Activated gamma-delta T cell treated with anti-CD3 and anti-CD28 coated beads, Interleukin-2, amount 50 U/mL, for 16 hours (primary cell): Measurements from ENCODE around the gene TMEM141.
A peak's percentile ranks its signal among the peaks of the same experiment; 100 is the strongest.
"Not testable (repeated sequence)": the region's sequence is repeated elsewhere in the genome, so short reads cannot be mapped to it uniquely, and the experiment has no call there.

Source experiments
- DNase-seq: peaks from one replicate; pipeline ENCODE4 v3.0.0-alpha.2; 2020; ENCODE audit warnings: low read depth

The TMEM141 gene

DNA sequence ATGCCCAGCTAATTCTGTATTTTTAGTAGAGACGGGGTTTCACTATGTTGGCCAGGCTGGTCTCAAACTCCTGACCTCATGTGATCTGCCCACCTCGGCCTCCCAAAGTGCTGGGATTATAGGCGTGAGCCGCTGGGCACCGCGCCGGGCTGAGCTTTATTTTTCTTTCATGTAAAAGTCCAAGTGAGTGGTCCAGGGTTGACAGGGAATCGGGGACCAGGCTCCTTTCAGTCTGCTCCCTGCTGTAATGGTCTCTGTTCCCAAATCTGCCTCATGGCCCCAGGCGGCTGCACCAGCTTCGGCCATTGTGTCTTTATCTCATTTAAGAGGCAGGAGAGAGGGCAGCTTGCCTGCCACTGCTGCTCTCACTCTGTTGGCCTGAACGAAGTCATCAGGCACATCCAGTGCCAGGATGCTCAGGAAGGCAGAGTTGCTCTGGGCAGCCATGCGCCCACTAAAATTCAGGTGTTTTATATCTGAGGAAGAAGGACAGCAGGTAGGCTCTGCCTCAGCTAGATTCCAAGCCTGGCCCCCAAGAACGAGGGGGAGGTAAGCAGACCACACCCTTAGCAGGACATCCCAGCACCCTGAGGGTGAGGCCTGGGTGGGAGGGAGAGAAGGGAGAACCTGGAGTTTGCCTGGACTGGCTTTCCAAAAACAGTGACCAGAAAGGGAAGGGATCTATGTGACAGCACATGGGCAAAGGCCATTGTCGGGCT, 3.3 kb downstream of the TMEM141 start:
- no peak for DNase-seq

DNA sequence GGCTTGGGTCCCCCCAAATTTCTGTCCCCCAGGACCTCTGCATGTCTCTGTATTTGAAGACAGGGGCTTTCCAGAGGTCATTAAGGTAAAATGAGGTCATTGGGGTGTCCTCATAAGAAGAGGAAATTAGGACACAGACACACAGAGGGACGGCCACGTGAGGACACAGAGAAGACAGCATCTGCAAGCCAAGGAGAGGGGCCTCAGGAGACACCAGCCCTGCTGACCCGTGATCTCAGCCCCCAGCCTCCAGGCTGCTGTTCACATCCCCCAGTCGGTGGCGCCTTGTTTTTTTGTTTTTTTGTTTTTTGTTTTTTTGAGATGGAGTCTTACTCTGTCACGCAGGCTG, 3.8 kb downstream of the TMEM141 start:
- DNase-seq = no peak

DNA sequence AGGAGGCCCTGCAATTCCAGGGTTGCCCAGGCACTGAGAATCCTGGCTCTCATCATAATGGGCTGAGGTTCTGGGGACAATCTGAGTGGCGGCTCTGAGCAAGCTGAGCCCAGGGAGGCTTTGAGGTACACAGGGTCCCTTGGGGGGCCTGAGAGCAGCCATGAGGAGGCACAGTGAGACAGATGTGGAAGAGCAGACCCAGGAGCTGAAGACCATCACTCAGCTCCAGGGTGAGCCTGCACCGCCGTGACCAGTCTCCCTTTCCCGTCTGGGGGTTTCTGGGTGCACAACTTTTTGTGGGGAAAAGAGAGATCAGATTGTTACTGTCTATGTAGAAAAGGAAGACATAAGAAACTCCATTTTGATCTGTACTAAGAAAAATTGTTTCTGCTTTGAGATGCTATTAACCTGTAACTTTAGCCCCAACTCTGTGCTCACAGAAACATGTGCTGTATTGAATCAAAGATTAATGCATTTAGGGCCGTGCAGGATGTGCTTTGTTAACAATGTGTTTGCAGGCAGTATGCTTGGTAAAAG, 5.2 kb downstream of the TMEM141 start, which contains the start of gene CCDC183:
Gene CCDC183 (plus strand): TSS at position 101 of the 537 bp plus-strand sequence. CDS start 60 bp downstream, at position 161.
- no peak for DNase-seq

DNA sequence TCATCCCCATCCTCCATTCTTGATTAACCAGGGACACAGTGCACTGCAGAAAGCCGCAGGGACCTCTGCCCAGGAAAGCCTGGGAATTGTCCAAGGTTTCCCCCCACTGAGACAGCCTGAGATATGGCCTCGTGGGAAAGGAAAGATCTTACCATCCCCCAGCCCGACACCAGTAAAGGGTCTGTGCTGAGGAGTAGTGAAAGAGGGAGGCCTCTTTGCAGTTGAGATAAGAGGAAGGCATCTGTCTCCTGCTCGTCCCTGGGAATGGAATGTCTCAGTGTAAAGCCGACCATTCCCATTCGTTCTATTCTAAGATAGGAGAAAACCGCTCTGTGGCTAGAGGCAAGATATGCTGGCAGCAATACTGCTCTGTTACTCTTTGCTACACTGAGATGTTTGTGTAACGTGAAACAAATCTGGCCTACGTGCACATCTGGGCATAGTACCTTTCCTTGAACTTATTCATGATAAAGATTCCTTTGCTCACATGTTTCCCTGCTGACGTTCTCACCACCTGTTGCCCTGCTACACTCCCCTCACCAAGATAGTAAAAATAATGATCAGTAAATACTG, 5.7 kb downstream of the TMEM141 start:
- DNase-seq = not testable (repeated sequence)

DNA sequence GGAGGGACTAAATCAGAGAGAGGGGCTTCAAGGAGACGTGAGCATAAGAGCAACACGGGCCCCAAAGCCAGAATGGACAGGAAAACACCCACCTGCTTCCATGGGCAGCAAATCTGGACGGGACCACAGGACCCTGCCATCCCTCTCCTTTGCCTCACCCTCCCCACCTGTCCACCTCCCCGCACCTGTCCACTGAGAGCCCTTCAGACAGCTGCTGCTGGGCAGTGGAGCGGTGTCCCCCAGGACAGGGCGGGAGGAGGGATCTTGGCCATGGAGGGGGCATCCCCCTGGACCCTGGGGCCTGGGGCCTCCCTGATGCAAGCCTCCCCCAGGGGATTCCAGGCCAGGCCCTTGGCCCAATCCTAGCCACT, 7.5 kb downstream of the TMEM141 start:
- no peak for DNase-seq

DNA sequence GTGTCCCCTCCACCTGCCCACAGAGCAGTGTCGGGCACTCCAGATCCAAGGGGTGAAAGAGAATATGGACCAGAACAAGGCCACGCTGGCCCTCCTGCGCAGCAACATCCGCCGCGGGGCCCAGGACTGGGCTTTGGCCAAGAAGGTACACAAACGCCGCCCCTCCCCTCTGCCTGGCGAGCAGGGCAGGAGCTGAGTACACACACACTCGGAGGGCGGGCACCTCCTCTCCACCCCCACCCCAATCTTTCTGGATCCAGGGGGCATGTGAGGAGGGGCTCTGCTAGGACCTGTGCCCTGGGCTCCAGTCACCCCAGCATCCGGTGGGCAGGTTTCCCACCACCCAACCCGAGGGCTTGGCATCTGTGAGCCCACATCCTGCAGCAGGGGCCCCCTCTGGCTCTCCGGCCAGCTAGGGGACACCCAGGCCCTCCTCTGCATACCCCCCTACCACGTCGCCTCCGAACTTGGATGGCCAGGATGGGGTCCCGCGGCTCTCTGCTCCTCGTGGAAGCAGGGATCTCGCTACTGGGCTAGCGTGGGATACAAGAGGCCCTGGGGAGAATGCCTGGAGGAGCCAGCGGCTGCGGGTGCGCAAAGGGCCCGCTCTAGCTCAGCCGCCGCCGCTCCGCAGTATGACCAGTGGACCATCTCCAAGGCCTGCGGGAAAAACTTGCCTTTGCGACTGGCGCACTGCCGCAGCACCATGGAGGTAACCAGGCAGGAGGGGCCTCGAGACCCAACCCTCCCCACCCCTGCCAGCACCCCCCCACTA, 8.1 kb downstream of the TMEM141 start:
- no peak for DNase-seq

DNA sequence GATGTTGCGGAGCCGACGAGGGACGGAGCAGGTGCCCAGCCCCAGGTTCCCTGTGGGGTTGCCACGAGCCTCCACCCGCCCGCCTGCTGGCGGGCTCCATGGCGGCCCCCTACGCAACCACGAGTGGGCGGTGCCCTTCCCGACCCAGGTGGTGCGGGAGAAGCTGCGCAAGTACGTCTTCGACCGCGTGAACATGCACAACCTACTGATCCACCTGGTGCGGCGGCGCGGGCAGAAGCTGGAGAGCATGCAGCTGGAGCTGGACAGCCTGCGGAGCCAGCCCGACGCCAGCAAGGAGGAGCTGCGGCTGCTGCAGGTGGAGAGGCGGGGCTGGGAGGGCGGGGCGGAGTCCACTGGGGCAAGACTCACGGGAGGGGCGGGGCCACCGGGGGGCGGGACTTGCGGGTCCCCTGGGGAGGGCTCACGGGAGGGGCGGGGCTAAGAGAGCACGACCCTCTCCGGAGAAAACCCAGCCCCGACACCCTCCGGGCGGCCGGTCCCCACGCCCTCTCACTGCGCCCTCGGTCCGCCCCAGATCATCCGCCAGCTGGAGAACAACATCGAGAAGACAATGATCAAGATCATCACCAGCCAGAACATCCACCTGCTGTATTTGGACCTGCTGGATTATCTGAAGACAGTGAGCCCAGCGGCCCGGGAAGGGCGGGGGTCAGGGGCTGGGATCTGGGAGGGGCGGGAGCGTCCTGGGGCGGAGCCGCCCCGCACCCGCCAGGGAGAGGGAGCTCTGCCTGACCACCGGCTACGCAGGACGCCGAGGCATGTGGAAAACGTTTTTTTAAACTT, 8.9 kb downstream of the TMEM141 start:
- peak; percentile 89 for DNase-seq

DNA sequence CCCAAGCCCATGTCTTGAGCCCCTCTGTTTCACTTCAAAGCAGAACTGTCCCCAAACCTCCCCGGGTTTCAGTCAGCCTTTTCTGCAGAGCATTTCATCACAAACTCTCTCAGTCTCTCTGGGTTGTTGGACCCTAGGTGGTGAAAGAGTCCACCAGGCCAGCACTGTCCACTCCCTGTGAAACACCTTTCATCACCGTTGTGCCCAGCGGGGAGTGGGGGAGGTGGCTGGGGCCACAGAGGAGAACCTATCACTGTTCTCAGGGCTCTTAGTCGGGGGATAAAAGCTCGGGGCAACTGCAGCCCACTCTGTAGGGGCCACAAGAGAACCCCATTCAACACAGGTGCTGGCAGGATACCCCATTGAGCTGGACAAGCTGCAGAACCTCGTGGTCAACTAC, 11.2 kb downstream of the TMEM141 start:
- DNase-seq = no peak

DNA sequence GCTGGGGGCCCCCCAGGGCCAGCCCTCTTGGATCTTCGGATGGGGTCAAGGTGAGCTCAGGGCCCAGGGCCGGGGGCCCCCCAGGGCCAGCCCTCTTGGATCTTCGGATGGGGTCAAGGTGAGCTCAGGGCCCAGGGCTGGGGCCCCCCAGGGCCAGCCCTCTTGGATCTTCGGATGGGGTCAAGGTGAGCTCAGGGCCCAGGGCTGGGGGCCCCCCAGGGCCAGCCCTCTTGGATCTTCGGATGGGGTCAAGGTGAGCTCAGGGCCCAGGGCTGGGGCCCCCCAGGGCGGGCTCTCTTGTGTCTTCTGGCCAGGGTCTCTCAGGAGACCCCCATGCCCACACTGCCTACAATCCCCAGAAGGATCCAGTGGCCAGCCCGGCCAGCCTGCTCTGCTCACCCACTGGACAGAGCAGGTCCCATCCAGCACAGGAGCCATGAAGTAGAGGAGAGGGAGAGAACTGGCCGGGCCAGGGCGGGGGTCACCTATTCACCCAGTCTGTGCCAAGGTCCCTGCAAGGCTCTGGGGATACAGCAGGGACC, 11.9 kb downstream of the TMEM141 start:
- DNase-seq = not testable (repeated sequence)

DNA sequence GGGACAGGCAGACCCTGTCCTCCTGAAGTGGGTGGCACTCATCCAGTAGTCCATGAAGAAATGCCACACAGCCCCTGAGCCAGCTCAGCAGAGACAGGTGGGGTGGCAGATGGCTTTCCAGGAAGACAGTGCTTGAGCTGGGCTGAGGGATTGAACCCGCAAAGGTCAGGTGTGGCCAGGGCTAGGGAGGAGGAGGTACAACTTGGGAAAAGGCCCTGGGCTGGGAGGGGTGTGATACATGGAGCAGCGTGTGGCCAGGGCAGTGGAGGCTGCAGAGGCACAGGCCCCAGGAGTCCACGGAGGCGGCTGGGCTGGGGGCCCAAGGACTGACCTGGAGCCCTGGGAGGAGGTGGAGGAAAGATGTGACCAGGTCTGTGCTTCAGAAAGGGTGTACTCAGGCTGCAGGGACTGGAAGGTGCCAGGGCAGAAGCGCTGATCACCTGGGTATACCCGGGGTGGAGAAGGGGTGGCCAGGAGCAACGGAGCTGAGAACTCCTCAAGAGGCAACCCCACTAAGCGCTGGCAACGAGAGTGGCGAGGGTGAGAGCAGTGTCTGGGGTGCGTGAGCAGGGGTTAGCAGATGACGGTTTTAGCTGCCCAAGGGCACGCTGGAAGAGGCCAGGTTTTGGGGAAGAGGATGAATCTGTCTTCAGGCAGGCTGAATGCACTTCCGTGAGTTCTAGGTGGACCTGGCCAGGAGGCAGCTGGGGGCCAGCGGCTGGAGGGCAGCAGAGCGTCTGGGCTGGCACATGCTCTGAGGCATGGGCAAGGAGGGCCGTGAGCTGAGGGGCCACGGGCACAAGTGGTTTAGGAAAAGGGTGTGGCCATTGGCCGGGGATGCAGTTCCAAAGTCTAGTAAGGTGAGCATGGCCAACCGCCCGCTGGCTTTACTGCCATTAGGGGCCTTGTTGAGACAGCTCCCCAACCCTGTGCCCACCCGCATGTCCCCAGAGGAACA, 12.7 kb downstream of the TMEM141 start:
- no peak for DNase-seq

DNA sequence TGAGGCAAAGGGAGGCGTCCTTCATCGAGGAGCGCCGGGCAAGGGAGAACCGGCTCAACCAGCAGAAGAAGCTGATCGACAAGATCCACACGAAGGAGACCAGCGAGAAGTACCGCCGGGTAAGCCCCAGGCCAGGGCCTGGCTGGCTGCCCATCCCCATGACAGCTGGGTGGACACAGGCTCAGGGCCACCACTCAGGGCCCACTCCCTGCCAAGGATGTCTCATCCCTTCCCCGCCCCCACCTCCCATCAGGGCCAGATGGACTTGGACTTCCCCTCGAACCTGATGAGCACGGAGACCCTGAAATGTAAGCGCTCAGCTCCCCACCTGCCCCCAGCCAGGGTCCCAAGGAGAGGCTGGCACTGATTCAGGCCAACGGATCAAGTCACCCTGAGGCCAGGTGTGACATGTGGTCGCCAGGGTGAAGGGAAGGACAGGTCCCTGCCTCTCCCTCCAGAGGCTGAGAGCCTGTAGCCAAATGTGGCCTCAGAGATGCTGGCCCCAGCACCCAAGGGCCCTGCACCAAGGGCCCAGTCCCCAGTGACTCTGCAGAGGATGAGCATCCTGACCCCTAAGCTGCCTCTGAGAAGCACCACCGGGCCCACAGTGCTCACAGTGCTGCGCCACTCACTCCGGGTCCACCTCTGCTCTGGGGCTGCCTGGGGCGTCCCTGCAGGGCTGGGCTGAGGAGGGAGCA, 13.5 kb downstream of the TMEM141 start:
- no peak for DNase-seq

DNA sequence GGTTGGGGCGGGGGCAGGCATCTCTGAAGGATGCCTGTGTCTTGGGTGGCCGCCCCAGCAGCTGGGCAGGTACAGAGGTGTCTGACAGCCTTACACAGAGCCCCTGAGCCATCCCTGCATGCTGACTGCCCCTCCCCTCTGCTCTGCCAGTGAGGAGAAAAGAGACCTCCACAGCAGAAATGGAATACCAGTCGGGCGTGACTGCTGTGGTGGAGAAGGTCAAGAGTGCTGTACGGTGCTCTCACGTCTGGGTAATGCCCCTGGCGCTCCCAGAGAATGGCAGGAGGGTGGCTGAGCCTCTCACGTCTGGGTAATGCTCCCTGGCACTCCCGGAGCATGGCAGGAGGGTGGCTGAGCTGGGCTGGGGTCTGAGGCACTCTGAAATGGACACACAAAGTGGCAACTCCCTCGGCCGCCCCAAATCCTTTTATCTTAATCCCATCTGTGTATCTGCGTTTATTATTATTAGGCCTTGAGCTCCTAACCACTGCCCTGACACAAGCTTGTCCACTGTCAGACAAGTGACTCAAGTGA, 14.1 kb downstream of the TMEM141 start:
- DNase-seq = no peak

DNA sequence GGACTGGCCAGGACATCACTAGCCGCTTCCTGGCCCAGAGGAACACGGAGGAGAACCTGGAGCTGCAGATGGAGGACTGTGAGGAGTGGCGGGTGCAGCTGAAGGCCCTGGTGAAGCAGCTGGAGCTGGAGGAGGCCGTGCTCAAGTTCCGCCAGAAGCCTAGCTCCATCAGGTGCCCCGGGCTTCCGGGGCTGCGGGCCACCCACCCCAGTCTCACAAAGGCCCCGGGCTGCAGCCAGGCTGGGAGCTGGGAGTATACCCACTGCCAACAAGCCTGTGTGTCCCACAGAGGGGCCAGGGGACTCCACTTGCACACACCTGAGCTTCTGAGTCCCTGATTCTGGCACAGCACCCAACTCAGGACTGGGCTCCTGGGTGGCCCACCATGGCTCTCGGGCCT, 14.9 kb downstream of the TMEM141 start:
- DNase-seq = no peak

DNA sequence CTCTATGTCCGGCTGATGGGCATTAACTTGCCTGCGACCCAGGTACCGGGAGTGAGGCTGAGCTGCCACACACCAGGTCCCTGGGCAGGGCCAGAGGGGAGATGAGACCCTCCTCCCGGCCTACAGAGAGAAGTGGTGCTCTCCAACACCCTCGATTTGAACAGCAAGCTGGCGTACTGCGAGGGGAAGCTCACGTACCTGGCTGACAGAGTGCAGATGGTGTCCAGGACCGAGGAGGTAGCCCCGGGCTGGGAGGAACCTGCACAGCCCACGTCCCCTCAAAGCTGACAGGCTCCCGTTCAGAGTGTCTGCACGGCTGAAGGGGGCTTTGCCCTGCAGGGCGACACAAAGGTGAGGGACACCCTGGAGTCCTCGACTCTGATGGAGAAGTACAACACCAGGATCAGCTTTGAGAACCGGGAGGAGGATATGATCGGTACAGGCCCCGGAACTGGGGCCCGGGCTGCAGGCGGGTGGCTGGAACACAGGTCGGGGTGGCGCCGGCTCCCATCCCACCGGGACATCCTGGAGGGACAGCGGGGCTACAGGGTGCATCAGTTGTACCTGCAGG, 15.6 kb downstream of the TMEM141 start:
- DNase-seq = no peak

DNA sequence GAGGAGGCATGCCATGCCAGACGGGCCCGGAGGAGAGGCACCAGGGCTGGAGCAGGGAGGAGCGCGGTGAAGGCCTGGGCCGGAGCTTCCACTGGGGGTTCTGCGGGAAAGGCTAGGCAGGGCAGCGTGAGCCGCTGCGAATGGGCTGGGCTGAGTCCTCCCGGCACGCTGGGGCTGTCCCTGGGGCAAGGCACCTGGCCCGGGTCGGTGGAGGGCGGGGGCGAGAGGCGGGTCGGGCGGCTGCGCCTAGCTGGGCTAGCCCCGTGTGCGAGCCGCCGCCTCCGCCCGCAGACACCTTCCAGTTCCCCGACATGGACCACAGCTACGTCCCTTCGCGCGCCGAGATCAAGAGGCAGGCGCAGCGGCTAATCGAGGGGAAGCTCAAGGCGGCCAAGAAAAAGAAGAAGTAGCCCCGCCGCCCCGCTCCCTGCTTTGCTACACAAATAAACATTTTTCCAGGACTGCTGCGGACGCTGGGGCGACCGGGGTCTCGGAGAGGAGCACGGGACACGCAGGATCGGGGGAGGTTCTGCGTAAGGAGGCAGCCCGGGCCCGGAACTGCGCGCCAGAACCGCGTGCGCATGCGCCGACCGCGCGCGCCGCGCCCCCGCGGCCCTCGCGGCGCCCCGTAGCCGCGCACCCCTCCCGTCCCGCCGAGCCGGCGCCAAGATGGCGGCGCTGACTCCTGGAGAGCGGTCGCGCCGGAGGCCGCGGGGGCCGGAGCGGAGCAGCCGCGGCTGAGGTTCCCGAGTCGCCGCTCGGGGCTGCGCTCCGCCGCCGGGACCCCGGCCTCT, 16.3 kb downstream of the TMEM141 start, which contains the start of gene RABL6:
Gene RABL6 (plus strand): TSS at position 668 of the 794 bp plus-strand sequence. CDS start 249 bp downstream, outside the sequence.
- DNase-seq = peak; percentile 60

DNA sequence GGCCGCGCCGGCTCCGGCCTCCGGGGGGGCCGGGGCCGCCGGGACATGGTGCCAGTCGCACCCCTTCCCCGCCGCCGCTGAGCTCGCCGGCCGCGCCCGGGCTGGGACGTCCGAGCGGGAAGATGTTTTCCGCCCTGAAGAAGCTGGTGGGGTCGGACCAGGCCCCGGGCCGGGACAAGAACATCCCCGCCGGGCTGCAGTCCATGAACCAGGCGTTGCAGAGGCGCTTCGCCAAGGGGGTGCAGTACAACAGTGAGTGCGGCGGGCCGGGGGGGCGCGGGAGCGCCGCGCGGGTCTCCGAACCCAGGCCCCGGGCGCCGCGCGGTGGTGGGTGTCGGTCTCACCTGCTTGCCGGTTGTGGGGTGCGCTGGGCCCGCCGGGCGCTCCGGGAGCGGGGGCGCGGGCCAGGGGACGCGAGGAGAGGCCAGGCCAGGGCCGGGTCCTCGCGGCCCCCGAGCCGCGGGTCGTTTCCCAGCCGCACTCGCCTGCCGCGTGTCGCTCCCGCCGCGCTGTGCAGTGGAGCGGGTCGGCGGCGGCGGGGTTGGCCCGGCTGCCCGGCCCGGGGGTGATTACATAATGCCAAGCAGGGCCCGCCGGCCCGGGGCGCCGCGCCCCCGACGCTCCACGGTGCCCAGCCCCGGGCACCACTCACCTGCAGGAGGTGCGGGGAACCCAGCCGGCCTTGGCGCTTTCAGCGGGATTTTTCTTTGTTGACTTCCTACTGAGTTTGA, 17.1 kb downstream of the TMEM141 start:
- DNase-seq = no peak

DNA sequence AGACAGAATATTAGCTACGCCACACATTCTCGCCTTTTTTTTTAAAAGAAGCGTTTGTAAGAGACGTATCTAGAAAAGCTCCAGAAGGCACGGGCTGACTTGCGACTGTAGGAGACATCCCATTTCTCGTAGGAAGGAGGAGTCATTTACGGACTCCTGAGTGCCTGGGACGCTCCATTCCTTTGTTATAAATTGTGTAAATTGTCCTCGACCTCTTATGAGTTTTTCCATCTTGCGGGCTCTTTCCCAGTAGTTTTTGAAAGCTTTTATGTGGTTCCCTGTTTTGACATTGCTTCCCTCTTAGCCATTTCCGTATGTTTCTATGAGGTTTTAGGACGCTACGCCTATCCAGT, 17.6 kb downstream of the TMEM141 start:
- no peak for DNase-seq
